GM21786 (cell line): ENCODE results near the gene NDUFC1.
A peak's percentile ranks its signal among the peaks of the same experiment; 100 is the strongest.
"Not testable (repeated sequence)": the region's sequence is repeated elsewhere in the genome, so short reads cannot be mapped to it uniquely, and the experiment has no call there.

ENCODE experiments used
- ATAC-seq: cut with Tn5 transposase; IDR thresholded peaks from one replicate; pipeline ENCODE4 v1.9.1; 2021; ENCODE audit not compliant: unreplicated experiment

Gene NDUFC1

DNA sequence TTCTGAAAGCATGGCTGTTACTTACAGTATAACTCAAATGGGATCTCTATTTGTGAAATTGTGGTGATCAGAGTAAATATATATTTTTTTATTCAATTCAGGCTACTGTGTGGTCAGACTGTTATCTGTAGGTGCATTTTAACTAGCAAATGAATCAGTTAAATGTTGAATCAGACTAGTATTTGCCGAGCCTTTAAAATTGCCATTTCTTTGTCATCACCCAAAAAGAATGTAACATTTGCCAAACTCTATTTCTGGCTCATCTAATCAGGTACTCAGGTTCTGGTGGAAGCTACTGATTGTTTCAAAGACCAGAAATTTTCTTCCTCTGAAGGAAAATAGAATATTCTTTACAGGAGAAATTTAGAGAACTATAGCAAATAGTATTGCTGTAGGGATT, 2.7 kb downstream of the NDUFC1 start:
- ATAC-seq: no peak

DNA sequence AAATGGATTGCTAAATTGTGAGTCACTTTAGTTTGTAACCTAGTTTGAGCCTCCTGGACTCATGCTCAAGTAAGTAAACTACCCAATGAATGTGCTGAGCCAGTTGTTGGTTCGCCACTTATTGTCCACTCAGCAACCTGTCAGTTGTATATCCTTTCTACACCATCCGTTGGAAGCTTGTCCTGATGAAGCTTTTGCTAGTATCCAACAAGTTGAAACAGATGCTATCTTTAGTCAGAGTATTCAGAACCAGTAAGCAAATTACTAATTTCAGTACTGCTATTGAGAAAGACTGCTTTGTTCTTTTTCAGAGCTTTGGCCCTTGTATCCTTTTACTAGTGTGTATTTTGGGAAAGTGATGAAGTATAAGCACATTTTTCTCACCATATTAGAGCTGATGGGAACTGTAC, 5.3 kb downstream of the NDUFC1 start:
- ATAC-seq: no peak

DNA sequence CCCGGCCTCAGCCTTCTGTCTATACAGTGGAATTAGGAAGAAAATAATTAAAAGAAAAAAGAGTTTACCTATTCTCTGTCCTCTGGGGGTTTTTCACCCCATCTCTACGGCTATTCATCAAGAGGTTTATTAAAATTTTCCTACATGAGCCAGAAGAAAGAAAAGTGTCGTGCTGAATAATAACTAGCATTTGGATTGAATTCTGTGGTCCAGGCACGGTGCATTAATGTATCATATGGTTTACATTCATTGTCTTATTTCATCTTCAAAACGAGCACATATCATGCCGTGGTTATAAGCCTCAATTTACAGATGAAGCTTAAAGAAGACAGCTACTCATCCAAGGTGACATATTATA, 6.4 kb downstream of the NDUFC1 start:
- ATAC-seq: no peak

GRCh38 chr4:139295206-139295941, 6.9 kb downstream of the NDUFC1 start:
- ATAC-seq: peak; percentile 90

- no peak for ATAC-seq
Observed at GRCh38 chr4:139286186-139286698, 16.0 kb downstream of the NDUFC1 start.

GRCh38 chr4:139282721-139283075, 19.6 kb downstream of the NDUFC1 start:
- no peak for ATAC-seq

GRCh38 chr4:139282065-139282720, 20.1 kb downstream of the NDUFC1 start:
- no peak for ATAC-seq

GRCh38 chr4:139279760-139280620, 22.3 kb downstream of the NDUFC1 start, which contains the start of gene MGARP:
Gene MGARP, minus strand, starts transcription at chr4:139280225. Its CDS starts 67 bp downstream, at chr4:139280158.
- ATAC-seq: no peak

GRCh38 chr4:139278912-139279759, 23.1 kb downstream of the NDUFC1 start:
- no peak for ATAC-seq

DNA sequence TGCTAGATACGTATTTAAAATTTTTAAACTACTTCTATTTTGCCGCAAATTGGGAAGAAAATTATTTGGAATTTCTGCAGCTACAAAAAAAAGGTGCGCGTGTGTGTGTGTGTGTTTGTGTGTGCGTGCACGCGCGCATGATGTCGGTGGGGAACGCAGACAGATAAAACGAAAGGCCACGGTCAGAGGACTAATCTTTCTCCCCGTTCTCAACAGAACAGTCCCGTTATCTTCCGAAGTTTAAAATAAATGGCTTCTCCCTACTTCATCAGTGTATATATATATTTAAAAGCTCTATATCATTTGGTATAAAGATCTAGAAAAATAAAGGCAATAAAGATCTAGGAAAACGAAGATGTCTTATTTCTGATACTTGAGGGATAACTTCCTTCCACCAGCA, 23.8 kb downstream of the NDUFC1 start:
- ATAC-seq: no peak

DNA sequence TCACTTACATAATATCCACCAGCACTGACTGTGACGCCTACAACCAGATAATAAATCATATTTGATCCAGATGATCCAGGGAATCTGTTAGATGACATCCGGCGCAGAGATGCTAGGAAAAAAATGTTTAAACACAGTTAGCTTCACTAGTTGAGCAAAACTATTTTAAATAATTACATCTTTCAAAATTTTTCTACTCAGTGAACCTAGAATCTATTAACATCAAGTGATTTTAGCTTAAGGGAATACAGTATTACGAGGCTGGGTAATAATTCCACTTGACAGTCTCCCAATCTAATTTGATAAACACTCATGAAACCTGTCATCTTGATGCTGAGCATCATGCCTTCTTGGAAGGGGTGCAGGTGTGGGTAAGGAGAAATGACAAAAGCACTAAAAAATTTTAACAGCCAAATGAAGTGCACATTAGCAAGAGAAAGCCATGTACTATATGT, 27.0 kb downstream of the NDUFC1 start:
- no peak for ATAC-seq

- ATAC-seq: no peak
Observed at GRCh38 chr4:139274790-139275189, 27.5 kb downstream of the NDUFC1 start.

- ATAC-seq: no peak
Observed at GRCh38 chr4:139273835-139274234, 28.4 kb downstream of the NDUFC1 start.

- ATAC-seq: no peak
Observed at GRCh38 chr4:139267301-139267700, 35.0 kb downstream of the NDUFC1 start.

DNA sequence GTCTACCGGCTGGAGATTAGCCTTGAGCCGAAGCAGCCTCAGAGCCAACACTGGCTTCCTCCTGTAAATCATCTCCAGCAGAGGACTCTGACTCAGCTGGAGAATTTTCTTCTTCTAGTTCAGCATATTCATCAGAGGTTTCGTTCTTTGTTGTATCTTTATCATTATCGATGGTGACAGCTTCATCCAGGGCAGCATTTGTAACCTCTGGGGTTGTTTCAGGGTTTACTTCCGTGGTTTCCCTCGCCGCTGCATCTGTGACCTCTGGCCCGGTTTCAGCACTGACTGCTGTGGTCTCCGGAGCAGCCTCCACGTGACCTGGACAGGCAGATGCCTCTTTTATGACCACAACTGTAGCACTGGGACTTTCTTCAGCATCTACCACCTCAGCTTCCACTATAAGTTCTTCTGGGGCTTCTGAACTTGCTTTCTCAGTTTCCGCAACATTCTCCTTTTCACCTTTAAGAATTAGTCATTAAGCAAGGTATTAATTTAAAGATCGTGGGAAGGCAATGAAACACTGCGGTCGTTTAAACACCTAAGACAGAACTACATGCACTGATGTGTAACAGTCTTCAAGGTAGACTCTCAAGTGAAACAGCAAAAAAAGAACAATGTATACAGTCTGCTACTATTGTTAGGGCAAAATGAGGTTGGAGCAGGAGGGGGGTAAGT, 35.6 kb downstream of the NDUFC1 start:
- peak; percentile 95 for ATAC-seq

DNA sequence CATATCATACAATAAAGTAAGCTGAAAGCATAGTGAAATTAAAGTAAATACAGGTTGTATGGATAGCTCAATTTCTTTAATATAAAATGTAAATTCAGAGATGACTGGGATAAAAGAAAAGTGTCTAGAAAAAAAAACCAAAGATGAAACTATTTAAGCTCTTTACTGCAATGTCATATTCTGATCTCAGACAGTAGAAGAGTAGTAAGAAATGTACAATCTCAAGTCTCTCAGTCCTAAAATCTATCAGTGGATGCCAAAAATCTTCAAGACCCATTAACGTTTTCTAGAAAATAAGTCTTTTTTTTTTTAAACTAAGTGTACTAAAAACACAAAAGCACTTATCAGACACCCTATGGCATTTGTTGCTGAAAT, 36.1 kb downstream of the NDUFC1 start:
- ATAC-seq: no peak

DNA sequence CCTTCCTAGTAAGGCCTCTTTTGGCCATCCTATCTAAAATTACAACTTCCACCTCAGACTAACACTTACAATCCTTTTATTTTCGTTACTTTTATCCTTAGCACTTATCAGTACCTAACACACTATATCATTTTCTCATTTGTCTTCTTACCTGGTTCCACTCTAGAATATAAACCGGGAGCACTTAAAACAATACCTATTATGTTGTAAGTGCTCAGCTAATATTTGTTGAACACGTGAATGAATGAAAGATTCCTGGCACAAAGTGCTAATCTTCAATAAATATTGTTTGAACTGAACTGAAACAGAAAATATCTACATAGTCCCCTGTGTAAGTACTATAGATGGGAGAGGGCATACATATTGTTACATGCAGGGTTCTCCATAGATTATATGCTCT, 36.6 kb downstream of the NDUFC1 start:
- ATAC-seq: no peak

DNA sequence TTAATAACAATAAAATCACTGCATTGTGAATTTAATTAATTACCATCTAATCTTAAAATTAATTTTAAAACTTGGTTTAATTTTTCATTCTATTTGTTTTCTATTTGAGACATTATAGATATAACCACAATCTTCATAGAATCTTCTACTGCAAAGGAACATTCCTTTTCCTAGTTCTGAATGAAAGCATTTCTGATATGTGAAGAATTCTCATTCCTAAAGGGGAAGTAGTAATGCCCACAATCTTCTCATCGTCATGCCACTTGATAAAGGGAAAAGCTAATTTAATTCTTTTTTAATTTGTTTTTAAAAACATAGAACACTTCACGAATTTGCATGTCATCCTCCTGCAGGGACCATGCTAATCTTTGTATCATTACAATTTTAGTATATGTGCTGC, 45.9 kb downstream of the NDUFC1 start:
- no peak for ATAC-seq

- not testable (repeated sequence) for ATAC-seq
Observed at GRCh38 chr4:139255581-139255980, 46.7 kb downstream of the NDUFC1 start.

DNA sequence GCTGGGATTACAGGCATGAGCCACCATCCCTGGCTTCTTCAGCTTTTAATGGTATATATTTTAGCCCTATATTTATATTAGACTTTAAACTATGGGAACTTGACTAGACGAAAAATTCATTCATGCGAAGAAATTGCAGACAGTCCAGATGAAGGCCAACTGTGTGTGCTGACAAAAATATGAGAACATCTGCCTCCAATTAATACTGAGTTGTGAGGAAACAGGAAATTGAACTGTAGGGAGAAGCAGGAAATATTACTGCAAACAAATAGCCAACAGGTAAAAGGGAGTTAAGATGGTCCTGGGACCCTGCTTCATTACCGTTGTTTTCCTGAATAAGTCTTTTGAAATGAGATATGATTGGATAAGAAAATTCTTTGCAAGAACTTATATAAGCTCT, 48.6 kb downstream of the NDUFC1 start:
- ATAC-seq: no peak
